Hindlimb muscle (tissue), 1 donor: ENCODE data around the gene PAH. TPM values are rescaled to one million over a fixed set of nuclear protein-coding genes. Genes with fewer than 3 reads are reported as not detected.

Experiments
- DNase-seq: peaks from one replicate; pipeline ENCODE4 v3.0.0-alpha.2; 2013
- polyA plus RNA-seq: library from polyadenylated mRNA; unstranded; fragments of 120-200 nt; gene quantifications from one replicate; pipeline ENCODE4 v1.2.1, GENCODE V29; 2013; ENCODE audit not compliant: insufficient read length

The PAH gene
- polyA plus RNA-seq, 1 donor = not detected

GRCh38 chr12:102950107-102950949 is 33.3 kb upstream of the PAH start:
- no peak for DNase-seq

- DNase-seq = no peak
Observed at GRCh38 chr12:102948941-102949352, 31.9 kb upstream of the PAH start.

GRCh38 chr12:102946042-102946441 is 29.0 kb upstream of the PAH start:
- no peak for DNase-seq

- no peak for DNase-seq
Observed at GRCh38 chr12:102939670-102940222, 22.7 kb upstream of the PAH start.

- DNase-seq = no peak
Observed at GRCh38 chr12:102939059-102939458, 22.0 kb upstream of the PAH start.

- DNase-seq = no peak
Observed at GRCh38 chr12:102933168-102933567, 16.1 kb upstream of the PAH start.

GRCh38 chr12:102927220-102927619 is 10.2 kb upstream of the PAH start:
- no peak for DNase-seq

- DNase-seq = no peak
Observed at GRCh38 chr12:102921240-102921639, 4.2 kb upstream of the PAH start.

- DNase-seq = no peak
Observed at GRCh38 chr12:102920271-102920670, 3.2 kb upstream of the PAH start.

GRCh38 chr12:102918840-102919239 is 1.8 kb upstream of the PAH start:
- DNase-seq = no peak

GRCh38 chr12:102916252-102917025 is 605 bp downstream of the PAH start:
- no peak for DNase-seq

- no peak for DNase-seq
Observed at GRCh38 chr12:102913453-102914226, 3.4 kb downstream of the PAH start.

GRCh38 chr12:102912258-102912657 is 4.8 kb downstream of the PAH start:
- no peak for DNase-seq

GRCh38 chr12:102911320-102911719 is 5.7 kb downstream of the PAH start:
- no peak for DNase-seq

GRCh38 chr12:102910792-102911191 is 6.3 kb downstream of the PAH start:
- no peak for DNase-seq

- DNase-seq = no peak
Observed at GRCh38 chr12:102910137-102910536, 6.9 kb downstream of the PAH start.

GRCh38 chr12:102907918-102908317 is 9.1 kb downstream of the PAH start:
- no peak for DNase-seq

- no peak for DNase-seq
Observed at GRCh38 chr12:102905229-102905628, 11.8 kb downstream of the PAH start.

- DNase-seq = no peak
Observed at GRCh38 chr12:102903337-102904007, 13.6 kb downstream of the PAH start.

GRCh38 chr12:102902093-102902492 is 15.0 kb downstream of the PAH start:
- DNase-seq = no peak

GRCh38 chr12:102900389-102900788 is 16.7 kb downstream of the PAH start:
- no peak for DNase-seq

GRCh38 chr12:102896067-102896466 is 21.0 kb downstream of the PAH start:
- no peak for DNase-seq
